A549 (cell line): ENCODE measurements around the gene VPS13A. TPM values are rescaled to one million over a fixed set of nuclear protein-coding genes. Genes with fewer than 3 reads are reported as not detected.

Experiments
- ATAC-seq, 2 experiments: fragments of 200-7000 bp in 1 of 2; fragments of >200 bp in 1 of 2; cut with Nextera tagmentation in 1 of 2; cut with Tn5 transposase in 1 of 2; 3 replicates each; pipeline versions ENCODE4 v1.8.0 to v1.9.1; 2018 to 2020; ENCODE audit warnings: mild to moderate bottlenecking in 1 of 2, moderate library complexity in 1 of 2
- CTCF ChIA-PET: fragments of 300-600 bp; sonication (Branson Sonifier 250); formaldehyde crosslinking; extraction: SDS; loops from one replicate; lab custom pipeline; 2021; ENCODE audit warnings: antibody characterized with exemption, inconsistent platforms; lab: Yijun Ruan, JAX
- POLR2A ChIA-PET: fragments of 350-600 bp; formaldehyde crosslinking; extraction: SDS; loops from one replicate; lab custom pipeline; 2021; ENCODE audit warnings: antibody characterized with exemption, inconsistent platforms; lab: Yijun Ruan, JAX
- DNase-seq, 2 experiments: peaks; one replicate each; pipeline versions ENCODE4 v3.0.0 to v3.0.0-alpha.2; 2011 to 2016; ENCODE audit warnings: low read depth in 1 of 2, low spot score in 1 of 2
- FAIRE-seq: peaks from 2 replicates; lab custom pipeline; 2011; peaks lifted over from hg19 to GRCh38; lab: Jason Lieb, UNC
- H3K27ac ChIP-seq, 2 experiments: fragments of >200 bp; sonication (Bioruptor Twin); formaldehyde crosslinking; 3 replicates each; pipeline ENCODE4 v1.5.1; 2016 to 2017
- H3K4me1 ChIP-seq: fragments of >200 bp; sonication (Bioruptor Twin); formaldehyde crosslinking; 3 replicates; pipeline ENCODE4 v1.6.1; 2016
- H3K4me2 ChIP-seq: fragments of >200 bp; sonication (Bioruptor Twin); formaldehyde crosslinking; 3 replicates; pipeline ENCODE4 v1.6.1; 2016
- H3K4me3 ChIP-seq: fragments of >200 bp; sonication (Bioruptor Twin); formaldehyde crosslinking; 3 replicates; pipeline ENCODE4 v1.5.1; 2016
- H3K9me3 ChIP-seq: fragments of >200 bp; sonication (Bioruptor Twin); formaldehyde crosslinking; 3 replicates; pipeline ENCODE4 v1.6.1; 2016
- CBX8 ChIP-seq: fragments of 200-600 bp; sonication (generic); IDR thresholded peaks from 2 replicates; pipeline ENCODE4 v1.6.1; 2016
- CHD4 ChIP-seq: fragments of 200-600 bp; sonication (generic); IDR thresholded peaks from 2 replicates; pipeline ENCODE4 v1.6.1; 2016; ENCODE audit warnings: antibody characterized with exemption, mild to moderate bottlenecking, borderline replicate concordance
- CTCF ChIP-seq: fragments of >200 bp; sonication (Bioruptor Twin); formaldehyde crosslinking; IDR thresholded peaks from 3 replicates; pipeline ENCODE4 v1.5.1; 2016
- EHF ChIP-seq: fragments of 250-450 bp; sonication (Bioruptor Pico); IDR thresholded peaks from 2 replicates; pipeline ENCODE4 v1.5.0; 2020; ENCODE audit warnings: mild to moderate bottlenecking
- EP300 ChIP-seq, 2 experiments: fragments of >200 bp; sonication (Bioruptor Twin); formaldehyde crosslinking; IDR thresholded peaks; 2 replicates in 1 of 2; 3 replicates in 1 of 2; pipeline ENCODE4 v1.6.1; 2016 to 2017
- ESRRA ChIP-seq: fragments of 150-350 bp; IDR thresholded peaks from 2 replicates; pipeline ENCODE4 v1.6.1; 2014; ENCODE audit warnings: mild to moderate bottlenecking, low read length, borderline replicate concordance
- FOXS1 ChIP-seq: fragments of 250-450 bp; sonication (Bioruptor Pico); IDR thresholded peaks from 2 replicates; pipeline ENCODE4 v1.5.0; 2020; ENCODE audit warnings: mild to moderate bottlenecking, moderate library complexity
- HEYL ChIP-seq: fragments of 250-450 bp; sonication (Bioruptor Pico); IDR thresholded peaks from 2 replicates; pipeline ENCODE4 v1.8.0; 2021; ENCODE audit warnings: mild to moderate bottlenecking, moderate library complexity
- HOXA7 ChIP-seq: fragments of 250-450 bp; sonication (Bioruptor Pico); IDR thresholded peaks from 2 replicates; pipeline ENCODE4 v1.5.0; 2020; ENCODE audit warnings: mild to moderate bottlenecking, moderate library complexity
- MAFK ChIP-seq: fragments of 450-650 bp; IDR thresholded peaks from 2 replicates; pipeline ENCODE4 v1.6.1; 2014; ENCODE audit not compliant: partially characterized antibody
- NR3C1 ChIP-seq: fragments of >200 bp; sonication (Bioruptor Twin); formaldehyde crosslinking; IDR thresholded peaks from 3 replicates; pipeline ENCODE4 v1.6.1; 2017
- PBX3 ChIP-seq: IDR thresholded peaks from 2 replicates; pipeline ENCODE4 v1.6.1; 2012
- RARB ChIP-seq: fragments of 250-450 bp; sonication (Bioruptor Pico); IDR thresholded peaks from 2 replicates; pipeline ENCODE4 v1.8.0; 2021; ENCODE audit warnings: mild to moderate bottlenecking, moderate library complexity
- SREBF2 ChIP-seq: fragments of 450-650 bp; IDR thresholded peaks from 2 replicates; pipeline ENCODE4 v1.6.1; 2014; ENCODE audit warnings: mild to moderate bottlenecking, moderate library complexity
- WGBS: methylation state at CpG from one replicate; pipeline ENCODE4 v1.1.6; 2017; ENCODE audit errors: missing lambda C conversion rate; 5-methylcytosine and 5-hydroxymethylcytosine counted together
- polyA plus RNA-seq, 4 experiments: library from polyadenylated mRNA; depleted of rRNA in 3 of 4; stranded (reverse); fragments of >200 nt; fragmentation: RNase III in 1 of 4; extraction: RNeasy Plus Mini Kit Qiagen cat#74134 plus additional on column Dnase treatment in 1 of 4; gene quantifications; 2 replicates in 3 of 4; 3 replicates in 1 of 4; pipeline ENCODE4 v1.2.3, GENCODE V29; 2011 to 2017
- TF ChIP-seq, protein P1 (sequence below): fragments of 150-350 bp; IDR thresholded peaks from 2 replicates; pipeline ENCODE4 v1.6.1; 2014; ENCODE audit warnings: low read depth, mild to moderate bottlenecking, low read length
- TF ChIP-seq, protein P2 (sequence below): IDR thresholded peaks from 2 replicates; pipeline ENCODE4 v1.6.1; 2012
- TF ChIP-seq, protein P3 (sequence below): fragments of 200-600 bp; sonication (generic); IDR thresholded peaks from 2 replicates; pipeline ENCODE4 v1.6.1; 2016; ENCODE audit warnings: antibody characterized with exemption, mild to moderate bottlenecking, moderate library complexity

The VPS13A gene
- polyA plus RNA-seq, 2 of the 4 experiments (the other 2 are of a cell fraction): 12.3 to 66.6 TPM

DNA sequence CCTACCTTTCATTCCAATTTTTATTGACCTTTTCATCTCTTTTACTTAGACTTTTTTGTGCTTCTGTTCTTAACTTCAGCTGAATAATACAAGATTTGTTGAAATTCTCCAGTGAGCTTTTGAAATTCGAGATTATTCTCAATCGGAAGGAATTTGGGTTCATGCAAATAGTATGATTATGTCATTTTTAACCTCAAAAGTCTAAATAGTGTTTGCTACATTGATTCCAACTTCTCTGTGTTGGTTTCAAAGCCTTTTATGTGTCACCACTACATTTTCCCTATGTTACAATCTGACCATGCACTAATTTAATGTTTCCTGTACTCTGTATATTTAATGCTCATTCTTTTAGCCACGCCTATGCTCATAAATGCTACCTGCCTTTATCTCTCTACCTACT lies 44.1 kb downstream of the VPS13A start:
- ChIA-PET POLR2A (no interaction called here), CTCF (no interaction called here)
- Histone ChIP-seq H3K4me1 (peaks cover 12% of the 10 kb centered on the region; the same call in 1 of the 3 replicates), H3K4me2 (no peak overlapping the region), H3K9me3 (no peaks in the 10 kb centered on the region), H3K4me3 (no peak overlapping the region), H3K27ac (no peak overlapping the region)
- WGBS: 82% methylated on average over 3 of the region's 3 CpGs
- DNase-seq (no peak), FAIRE-seq (no peak), ATAC-seq (no peak)
- TF ChIP-seq CBX8 (no peak), HOXA7 (no peak), CHD4 (no peak), NR3C1 (no peak), HEYL (no peak), ESRRA (no peak)
- TF ChIP-seq, protein P1, sequence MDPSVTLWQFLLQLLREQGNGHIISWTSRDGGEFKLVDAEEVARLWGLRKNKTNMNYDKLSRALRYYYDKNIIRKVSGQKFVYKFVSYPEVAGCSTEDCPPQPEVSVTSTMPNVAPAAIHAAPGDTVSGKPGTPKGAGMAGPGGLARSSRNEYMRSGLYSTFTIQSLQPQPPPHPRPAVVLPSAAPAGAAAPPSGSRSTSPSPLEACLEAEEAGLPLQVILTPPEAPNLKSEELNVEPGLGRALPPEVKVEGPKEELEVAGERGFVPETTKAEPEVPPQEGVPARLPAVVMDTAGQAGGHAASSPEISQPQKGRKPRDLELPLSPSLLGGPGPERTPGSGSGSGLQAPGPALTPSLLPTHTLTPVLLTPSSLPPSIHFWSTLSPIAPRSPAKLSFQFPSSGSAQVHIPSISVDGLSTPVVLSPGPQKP: no peak

DNA sequence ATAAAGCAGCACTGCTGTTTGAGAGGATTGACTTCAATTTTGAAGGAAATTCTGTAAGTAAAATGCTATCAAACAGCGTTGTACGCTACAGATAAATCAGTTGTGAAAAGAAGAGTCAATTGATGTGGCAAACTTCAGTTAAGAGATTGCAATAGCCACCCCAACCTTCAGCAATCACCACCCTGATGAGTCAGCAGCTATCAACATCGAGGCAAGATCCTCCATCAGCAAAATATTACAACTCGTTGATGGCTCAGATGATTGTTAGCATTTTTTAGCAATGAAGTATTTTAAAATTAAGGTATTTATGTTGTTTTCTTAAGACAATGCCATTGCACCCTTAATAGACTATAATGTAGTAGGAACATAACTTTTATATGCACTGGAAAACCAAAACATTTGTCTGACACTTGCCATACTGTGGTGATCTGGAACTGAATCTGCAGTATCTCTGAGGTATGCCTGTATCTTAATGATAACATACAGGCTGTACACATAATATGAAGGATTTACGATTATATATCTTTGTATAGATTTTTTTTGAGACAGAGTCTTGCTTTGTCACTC lies 47.5 kb downstream of the VPS13A start:
- WGBS: 73% methylated on average over 5 of the region's 5 CpGs
- FAIRE-seq: no peak
- DNase-seq: no peak
- POLR2A ChIA-PET: no interaction called here
- no peak overlapping the region for H3K27ac ChIP-seq
- no peak for TF ChIP-seq CTCF
- peak; percentile 51 for TF ChIP-seq MAFK
- TF ChIP-seq, all 56 proteins: peak for 1
- H3K4me1 ChIP-seq: no peaks in the 10 kb centered on the region
- no peak overlapping the region for H3K4me3 ChIP-seq
- no peak overlapping the region for H3K4me2 ChIP-seq
- no peaks in the 10 kb centered on the region for H3K9me3 ChIP-seq
- CTCF ChIA-PET: interaction anchor here (0.9 to 1.4 kb wide), 2 partner anchors 13 to 233 kb away, joined by 3 to 4 read pairs; no protein-coding TSS in a partner anchor
- ATAC-seq: no peak

DNA sequence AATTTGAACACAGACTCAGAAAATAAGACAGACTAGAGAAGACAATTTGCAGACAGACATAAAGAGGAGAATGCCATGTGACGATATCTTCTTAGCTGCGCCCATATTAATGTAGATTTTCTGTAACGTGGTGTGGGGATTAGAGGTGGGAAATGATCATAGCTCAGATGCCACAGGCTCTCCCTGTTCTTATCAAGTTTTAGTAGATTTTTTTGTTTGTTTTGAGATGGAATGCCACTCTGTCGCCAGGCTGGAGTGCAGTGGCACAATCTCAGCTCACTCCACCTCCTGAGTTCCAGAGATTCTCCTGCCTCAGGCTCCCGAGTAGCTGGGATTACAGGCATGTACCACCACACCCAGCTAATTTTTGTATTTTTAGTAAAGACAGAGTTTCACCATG lies 59.4 kb downstream of the VPS13A start:
- 82% methylated on average over 5 of the region's 5 CpGs for WGBS
- Histone ChIP-seq H3K9me3 (no peaks in the 10 kb centered on the region), H3K4me2 (no peak overlapping the region), H3K4me3 (no peak overlapping the region), H3K27ac (no peak overlapping the region), H3K4me1 (no peaks in the 10 kb centered on the region)
- DNase-seq (no peak), ATAC-seq (no peak), FAIRE-seq (no peak)
- POLR2A ChIA-PET: no interaction called here
- CTCF ChIA-PET: interaction anchor here (1.3 kb wide), 1 partner anchor 70 kb away, joined by 6 read pairs; no protein-coding TSS in a partner anchor
- TF ChIP-seq SREBF2 (no peak), PBX3 (no peak), FOXS1 (no peak), EP300 (IDR thresholded peaks at IDR 0.05) (no peak)

DNA sequence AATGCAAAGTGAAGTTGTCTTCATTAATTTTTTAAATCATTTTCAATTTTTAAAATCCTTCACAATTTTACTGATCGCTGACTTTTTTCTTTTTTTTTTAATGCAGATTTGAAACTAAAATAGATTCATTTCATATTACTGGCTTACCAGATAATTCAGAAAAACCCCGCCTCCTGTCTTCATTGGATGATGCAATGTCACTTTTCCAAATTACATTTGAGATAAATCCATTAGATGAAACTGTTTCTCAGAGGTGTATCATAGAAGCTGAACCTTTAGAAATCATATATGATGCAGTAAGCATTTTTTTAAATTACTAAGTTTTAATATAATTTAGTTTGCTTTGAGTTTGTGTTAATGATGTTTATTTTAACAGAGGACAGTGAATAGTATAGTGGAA lies 60.6 kb downstream of the VPS13A start:
- H3K4me2 ChIP-seq: no peak overlapping the region
- CTCF ChIA-PET: interaction anchor here (1.3 kb wide), 1 partner anchor 71 kb away, joined by 6 read pairs; no protein-coding TSS in a partner anchor

More for the DNA sequence above, 60.6 kb downstream of the VPS13A start:
- FAIRE-seq (no peak), ATAC-seq (no peak), DNase-seq (no peak)
- POLR2A ChIA-PET: no interaction called here
- 96% methylated on average over 2 of the region's 2 CpGs for WGBS
- no peaks in the 10 kb centered on the region for H3K9me3 ChIP-seq
- H3K4me3 ChIP-seq: no peak overlapping the region
- no peak overlapping the region for H3K27ac ChIP-seq
- no peaks in the 10 kb centered on the region for H3K4me1 ChIP-seq
- TF ChIP-seq EHF (CRISPR knock-in tag): no peak
- TF ChIP-seq, protein P2, sequence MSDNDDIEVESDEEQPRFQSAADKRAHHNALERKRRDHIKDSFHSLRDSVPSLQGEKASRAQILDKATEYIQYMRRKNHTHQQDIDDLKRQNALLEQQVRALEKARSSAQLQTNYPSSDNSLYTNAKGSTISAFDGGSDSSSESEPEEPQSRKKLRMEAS: no peak
- TF ChIP-seq RARB (CRISPR knock-in tag): no peak
- TF ChIP-seq SREBF2: no peak
- TF ChIP-seq, protein P3, sequence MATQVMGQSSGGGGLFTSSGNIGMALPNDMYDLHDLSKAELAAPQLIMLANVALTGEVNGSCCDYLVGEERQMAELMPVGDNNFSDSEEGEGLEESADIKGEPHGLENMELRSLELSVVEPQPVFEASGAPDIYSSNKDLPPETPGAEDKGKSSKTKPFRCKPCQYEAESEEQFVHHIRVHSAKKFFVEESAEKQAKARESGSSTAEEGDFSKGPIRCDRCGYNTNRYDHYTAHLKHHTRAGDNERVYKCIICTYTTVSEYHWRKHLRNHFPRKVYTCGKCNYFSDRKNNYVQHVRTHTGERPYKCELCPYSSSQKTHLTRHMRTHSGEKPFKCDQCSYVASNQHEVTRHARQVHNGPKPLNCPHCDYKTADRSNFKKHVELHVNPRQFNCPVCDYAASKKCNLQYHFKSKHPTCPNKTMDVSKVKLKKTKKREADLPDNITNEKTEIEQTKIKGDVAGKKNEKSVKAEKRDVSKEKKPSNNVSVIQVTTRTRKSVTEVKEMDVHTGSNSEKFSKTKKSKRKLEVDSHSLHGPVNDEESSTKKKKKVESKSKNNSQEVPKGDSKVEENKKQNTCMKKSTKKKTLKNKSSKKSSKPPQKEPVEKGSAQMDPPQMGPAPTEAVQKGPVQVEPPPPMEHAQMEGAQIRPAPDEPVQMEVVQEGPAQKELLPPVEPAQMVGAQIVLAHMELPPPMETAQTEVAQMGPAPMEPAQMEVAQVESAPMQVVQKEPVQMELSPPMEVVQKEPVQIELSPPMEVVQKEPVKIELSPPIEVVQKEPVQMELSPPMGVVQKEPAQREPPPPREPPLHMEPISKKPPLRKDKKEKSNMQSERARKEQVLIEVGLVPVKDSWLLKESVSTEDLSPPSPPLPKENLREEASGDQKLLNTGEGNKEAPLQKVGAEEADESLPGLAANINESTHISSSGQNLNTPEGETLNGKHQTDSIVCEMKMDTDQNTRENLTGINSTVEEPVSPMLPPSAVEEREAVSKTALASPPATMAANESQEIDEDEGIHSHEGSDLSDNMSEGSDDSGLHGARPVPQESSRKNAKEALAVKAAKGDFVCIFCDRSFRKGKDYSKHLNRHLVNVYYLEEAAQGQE: no peak
